Urothelium cell line (cell line): ENCODE results near the gene FOXJ2.
"Not testable (repeated sequence)": the region's sequence is repeated elsewhere in the genome, so short reads cannot be mapped to it uniquely, and the experiment has no call there.

ENCODE experiments used
- DNase-seq: peaks from one replicate; pipeline ENCODE4 v3.0.0; 2011; ENCODE audit warnings: low spot score, mixed read lengths
- FAIRE-seq: peaks from 2 replicates; lab custom pipeline; 2011; peaks lifted over from hg19 to GRCh38; lab: Jason Lieb, UNC

The FOXJ2 gene

GRCh38 chr12:8032242-8033152 lies at the start of gene FOXJ2:
FOXJ2 (plus strand) TSS chr12:8032716; CDS start chr12:8039833, 7,117 bp downstream.
- FAIRE-seq, result peak; percentile 5
- DNase-seq, result peak; percentile 92

DNA sequence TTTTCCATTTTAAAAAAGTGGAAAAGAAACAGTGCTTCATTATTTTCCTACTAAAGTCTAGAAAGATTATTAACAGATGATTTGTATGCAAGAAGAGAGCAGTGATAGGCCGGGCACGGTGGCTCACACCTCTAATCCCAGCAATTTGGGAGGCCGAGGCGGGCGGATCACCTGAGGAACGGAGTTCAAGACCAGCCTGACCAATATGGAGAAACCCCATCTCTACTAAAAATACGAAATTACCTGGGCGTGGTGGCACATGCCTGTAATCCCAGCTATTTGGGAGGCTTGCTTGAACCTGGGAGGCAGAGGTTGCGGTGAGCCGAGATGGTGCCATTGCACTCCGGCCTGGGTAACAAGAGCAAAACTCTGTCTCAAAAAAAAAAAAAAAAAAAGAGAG lies 49.5 kb upstream of the FOXJ2 start:
- FAIRE-seq, result not testable (repeated sequence)

DNA sequence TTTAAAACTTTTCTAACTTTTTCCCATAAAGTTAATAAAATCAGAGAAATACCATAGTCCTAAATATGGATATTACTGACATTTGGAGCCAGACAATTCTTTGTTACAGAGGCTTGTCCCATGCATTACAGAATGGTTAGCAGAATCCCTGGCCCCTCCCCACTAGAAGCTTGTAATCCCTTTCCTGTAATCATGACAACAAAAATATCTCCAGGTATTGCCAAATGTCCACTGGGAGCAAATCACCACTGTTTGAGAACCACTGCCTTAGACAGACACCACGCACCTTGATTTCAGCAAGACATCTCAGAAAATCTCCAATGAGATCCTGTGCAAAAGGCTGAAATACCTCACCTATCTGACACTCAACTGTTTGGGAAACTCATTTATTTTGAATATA lies 49.1 kb upstream of the FOXJ2 start:
- not testable (repeated sequence) for FAIRE-seq, DNase-seq

More for the DNA sequence above, 49.5 kb upstream of the FOXJ2 start:
- not testable (repeated sequence) for DNase-seq

DNA sequence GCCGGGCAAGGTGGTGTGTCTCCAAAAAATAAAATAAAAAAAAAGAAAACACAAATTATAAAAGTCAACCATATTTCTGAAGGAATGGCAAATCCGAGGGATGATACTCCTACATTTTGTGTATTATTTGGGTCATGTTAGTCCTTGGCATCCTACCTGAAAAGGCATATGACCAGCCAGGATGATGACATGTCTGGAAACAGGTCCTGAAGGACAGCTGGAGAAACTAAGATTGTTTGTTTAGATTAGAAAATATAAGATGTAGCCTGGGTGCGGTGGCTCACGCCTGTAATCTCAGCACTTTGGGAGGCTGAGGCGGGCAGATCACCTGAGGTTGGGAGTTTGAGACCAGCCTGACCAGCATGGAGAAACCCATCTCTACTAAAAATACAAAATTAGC lies 47.6 kb upstream of the FOXJ2 start:
- FAIRE-seq, result no peak
- DNase-seq, result no peak

GRCh38 chr12:7985802-7986418 lies 46.6 kb upstream of the FOXJ2 start:
- no peak for DNase-seq
- no peak for FAIRE-seq

DNA sequence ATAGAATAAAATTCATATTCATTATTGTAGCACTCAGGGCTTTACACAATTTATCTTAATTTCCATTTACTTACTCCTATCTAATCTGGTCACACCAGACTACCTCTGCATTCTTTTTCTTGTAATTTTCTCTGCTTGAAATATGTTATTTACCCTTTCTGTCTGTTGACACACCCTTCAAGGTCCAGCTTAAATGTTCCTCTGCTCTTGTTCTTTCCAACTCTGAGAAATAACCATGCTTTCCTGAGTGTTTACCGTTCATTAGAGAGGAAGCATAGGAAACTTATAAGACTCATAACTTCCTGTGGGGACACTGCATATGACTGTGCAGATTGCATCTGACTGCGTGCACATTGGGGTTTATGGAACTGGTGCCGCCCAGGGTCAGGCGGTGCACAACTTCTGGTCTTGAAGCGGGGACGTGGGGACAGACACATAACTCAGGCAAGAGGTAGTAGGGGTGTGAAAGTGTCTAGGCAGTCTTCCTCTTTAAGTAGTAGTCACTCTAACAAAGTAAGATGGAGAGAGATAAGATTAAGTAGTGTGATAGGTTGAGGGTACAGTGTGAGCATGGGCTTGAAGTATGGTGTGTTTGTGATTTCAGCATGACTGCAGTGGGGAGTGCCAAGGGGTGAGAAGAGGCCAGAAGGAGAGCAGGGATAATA lies 42.6 kb upstream of the FOXJ2 start:
- DNase-seq (no peak), FAIRE-seq (peak; percentile 67)

GRCh38 chr12:7991535-7991934 lies 41.0 kb upstream of the FOXJ2 start:
- DNase-seq (no peak), FAIRE-seq (no peak)

DNA sequence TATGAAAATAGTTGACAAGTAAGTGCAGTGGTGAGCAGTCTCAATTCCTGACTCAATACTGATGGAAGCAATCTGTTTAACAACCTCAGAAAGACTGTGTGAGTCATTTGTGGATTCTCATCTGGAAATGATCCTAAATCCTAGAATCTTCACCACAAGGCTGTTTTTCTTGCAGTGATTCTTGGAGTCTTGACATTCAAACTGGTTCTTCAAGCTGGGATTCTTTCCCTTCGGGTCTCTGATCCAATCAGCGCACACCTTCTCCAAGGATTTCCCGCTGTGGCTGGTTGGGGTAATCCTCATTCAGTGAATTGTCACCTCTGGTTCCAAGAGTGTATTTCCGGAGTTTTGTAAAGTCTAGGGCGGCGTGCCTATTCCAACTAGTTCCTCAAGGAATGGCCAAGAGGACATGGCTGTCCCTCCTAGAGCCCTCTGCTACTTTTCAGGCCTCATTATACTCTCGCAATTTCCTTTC lies 37.7 kb upstream of the FOXJ2 start:
- DNase-seq (peak; percentile 51), FAIRE-seq (no peak)

DNA sequence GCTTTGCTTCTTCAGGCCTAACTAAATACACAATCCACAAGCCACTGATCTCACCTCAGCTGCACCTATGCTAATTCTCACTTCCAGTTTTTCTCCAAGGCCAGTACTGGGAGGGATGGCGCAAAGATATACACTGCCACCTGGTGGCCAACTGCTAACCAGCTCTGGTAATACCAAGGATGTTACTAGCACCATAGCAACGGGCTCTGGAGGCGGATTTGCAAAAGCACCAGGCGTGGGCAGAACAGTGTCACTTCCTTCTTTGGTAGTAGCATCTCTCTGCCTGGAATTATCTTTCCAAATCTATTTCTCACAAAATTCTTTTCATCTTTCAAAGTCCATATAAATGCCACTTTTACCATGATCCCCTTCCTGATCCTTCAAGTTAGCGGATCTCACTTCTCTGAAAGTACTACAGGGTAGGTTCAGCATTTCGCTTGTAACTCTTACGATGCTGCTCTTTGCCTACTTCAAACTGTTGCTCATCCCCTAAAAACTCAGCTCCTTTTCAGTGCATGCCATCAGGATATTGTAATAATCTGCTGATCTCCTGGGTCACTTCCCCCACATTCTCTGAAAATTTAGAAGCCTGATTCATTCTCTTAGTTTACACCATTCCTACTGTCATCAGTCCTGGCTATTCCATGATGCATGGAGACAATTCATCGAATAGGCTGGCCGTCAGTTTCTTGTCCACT lies 37.1 kb upstream of the FOXJ2 start:
- FAIRE-seq, result peak; percentile 99

GRCh38 chr12:8000827-8001226 lies 31.7 kb upstream of the FOXJ2 start:
- not testable (repeated sequence) for FAIRE-seq

More for the DNA sequence above, 37.1 kb upstream of the FOXJ2 start:
- DNase-seq, result peak; percentile 68

GRCh38 chr12:8001496-8001895 lies 31.0 kb upstream of the FOXJ2 start:
- not testable (repeated sequence) for DNase-seq, FAIRE-seq

More at GRCh38 chr12:8000827-8001226, 31.7 kb upstream of the FOXJ2 start:
- DNase-seq, result not testable (repeated sequence)

GRCh38 chr12:8004897-8005296 lies 27.6 kb upstream of the FOXJ2 start:
- not testable (repeated sequence) for DNase-seq, FAIRE-seq

GRCh38 chr12:8011331-8011730 lies 21.2 kb upstream of the FOXJ2 start:
- FAIRE-seq, result no peak
- peak; percentile 46 for DNase-seq

DNA sequence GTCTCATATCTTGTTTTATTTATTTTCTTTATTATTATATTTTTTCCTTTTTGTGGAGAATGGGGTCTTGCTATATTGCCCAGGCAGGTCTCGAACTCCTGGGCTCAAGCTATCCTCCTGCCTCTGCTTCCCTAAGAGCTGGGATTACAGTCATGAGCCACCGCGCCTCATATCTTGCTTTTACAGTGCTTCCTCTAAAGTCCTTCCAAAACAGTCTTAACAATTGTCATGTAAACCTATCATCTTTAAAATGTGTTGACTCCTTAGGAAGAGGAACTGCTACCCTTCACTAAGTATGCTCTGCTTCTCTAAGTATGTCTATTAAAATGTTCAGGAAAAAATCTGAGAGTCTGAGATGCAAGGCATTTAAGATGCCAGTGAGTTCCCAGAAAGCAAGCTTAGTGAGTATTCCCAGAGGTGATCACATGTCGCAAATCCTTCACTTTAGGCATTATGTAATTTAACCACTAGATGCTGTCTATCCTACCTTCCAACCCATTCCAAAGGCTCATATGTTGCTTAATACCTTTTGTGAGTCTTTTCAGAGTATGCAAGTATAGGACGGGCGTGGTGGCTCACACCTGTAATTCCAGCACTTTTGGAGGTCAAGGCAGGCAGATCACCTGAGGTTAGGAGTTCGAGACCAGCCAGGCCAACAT lies 19.7 kb upstream of the FOXJ2 start:
- FAIRE-seq, result no peak
- DNase-seq, result no peak

DNA sequence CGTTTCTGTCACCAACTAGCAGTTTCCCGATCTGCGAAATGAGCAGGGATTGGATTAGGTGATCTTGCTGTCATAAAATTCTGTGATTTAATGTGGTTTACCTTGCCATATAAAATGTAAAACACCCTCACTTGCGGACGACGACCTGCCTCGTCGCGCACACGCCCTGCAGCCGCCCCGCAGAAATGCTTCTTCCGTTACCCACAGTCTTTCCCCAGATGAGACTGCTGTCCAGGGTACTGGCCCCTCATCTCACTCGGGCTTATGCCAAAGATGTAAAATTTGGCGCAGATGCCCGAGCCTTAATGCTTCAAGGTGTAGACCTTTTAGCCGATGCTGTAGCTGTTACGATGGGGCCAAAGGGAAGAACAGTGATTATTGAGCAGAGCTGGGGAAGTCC lies 17.7 kb upstream of the FOXJ2 start:
- FAIRE-seq, result no peak
- peak; percentile 44 for DNase-seq

DNA sequence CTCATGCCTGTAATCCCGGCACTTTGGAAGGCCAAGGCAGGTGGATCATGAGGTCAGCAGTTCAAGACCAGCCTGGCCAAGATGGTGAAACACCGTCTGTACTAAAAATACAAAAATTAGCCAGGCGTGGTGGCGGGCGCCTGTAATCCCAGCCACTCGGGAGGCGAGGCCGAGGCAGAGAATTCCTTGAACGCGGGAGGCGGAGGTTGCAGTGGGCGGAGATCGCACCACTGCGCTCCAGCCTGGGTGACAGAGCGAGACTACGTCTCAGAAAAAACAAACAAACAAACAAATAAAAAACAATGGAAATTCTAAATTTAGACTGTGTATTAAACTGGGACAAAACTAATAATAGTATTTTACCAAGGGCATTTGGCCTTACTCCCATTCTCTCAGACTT lies 14.3 kb upstream of the FOXJ2 start:
- DNase-seq, FAIRE-seq: not testable (repeated sequence)

GRCh38 chr12:8018666-8019581 lies 13.6 kb upstream of the FOXJ2 start:
- DNase-seq (peak; percentile 72), FAIRE-seq (peak; percentile 52)

DNA sequence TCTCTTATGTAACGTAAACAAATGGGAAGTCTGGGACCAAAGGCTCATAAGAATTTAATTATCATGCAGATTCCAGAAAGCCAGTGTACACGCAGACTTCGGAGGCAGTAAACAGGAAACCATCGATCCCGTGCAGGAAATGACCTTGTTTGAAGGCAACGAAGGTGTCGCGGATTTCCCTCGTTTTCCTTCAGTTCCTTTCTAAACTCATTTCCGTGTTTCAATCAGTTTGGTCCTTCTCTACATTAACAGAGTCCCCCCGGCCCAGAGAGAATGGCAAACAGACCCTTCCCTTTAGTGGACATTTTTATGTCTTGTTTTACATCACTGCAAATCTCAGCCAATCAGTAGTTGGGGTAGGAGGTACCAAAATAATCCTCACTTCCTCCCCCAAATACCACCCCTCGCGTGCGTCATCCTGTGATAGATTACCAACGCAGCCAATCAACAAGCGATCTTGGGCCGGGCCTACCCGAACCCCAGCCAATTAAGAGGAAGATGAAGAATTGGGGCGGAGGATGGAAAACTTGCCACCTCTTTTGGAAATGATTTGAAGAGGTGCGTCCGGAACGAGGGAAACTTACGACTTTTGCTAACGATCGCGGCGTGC lies 6.1 kb upstream of the FOXJ2 start:
- peak; percentile 99 for DNase-seq

More for the DNA sequence above, 6.1 kb upstream of the FOXJ2 start:
- FAIRE-seq, result peak; percentile 98
